GM19438 (cell line): Measurements from ENCODE around the gene MOB3B.
A peak's percentile ranks its signal among the peaks of the same experiment; 100 is the strongest.
"Not testable (repeated sequence)": the region's sequence is repeated elsewhere in the genome, so short reads cannot be mapped to it uniquely, and the experiment has no call there.

Experiments used
- ATAC-seq: cut with Tn5 transposase; IDR thresholded peaks from one replicate; pipeline ENCODE4 v1.9.1; 2021; ENCODE audit warnings: low read depth; ENCODE audit not compliant: unreplicated experiment

MOB3B gene

DNA sequence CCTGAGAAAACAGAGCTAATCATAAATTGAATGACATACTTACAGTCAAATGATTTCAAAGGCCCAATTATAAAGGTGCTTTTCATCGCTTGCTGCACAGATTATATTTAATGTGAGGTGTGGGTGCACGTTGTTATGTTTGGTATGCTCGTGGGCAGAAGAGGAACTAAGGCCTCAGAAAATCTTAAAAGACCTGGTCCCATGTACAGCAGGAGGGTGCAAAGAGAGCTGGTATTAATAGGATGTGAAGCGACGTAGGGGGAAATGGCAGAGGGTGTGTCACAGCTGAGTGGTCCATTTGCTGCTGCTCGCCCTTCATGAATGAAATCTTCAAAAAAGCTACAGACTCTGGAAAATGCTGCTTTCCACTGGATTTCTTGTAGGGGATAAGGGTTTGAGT lies 46.0 kb downstream of the MOB3B start:
- ATAC-seq = no peak

- no peak for ATAC-seq
These were observed 46.9 kb downstream of the MOB3B start for GRCh38 chr9:27482709-27483108.

GRCh38 chr9:27478322-27478721 lies 51.3 kb downstream of the MOB3B start:
- no peak for ATAC-seq

- no peak for ATAC-seq
These were observed 52.6 kb downstream of the MOB3B start for GRCh38 chr9:27476870-27477515.

GRCh38 chr9:27475057-27475595 lies 54.5 kb downstream of the MOB3B start:
- ATAC-seq = no peak

- ATAC-seq = no peak
These were observed 55.3 kb downstream of the MOB3B start for GRCh38 chr9:27474305-27474704.

DNA sequence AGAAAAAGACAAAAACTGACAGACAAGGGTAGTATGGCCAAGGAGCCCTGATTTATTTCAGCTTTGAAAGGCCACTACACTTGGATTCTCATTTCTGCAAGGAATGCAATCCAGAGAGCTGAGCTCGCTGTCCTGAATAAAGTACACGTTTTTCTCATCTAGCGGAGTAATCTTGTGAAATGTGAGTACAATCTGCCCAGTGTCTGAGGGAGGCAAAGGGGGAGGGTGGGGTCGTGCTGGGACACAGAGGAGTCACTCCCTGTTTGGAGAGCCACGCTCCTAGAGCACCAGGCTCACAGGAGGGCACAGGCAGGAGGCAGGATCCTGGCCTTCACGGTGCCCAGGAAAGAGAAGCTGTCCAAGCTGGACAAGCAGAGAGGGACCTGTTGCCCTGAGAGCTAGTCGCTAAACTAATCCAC lies 56.5 kb downstream of the MOB3B start:
- no peak for ATAC-seq

- ATAC-seq = no peak
These were observed 57.4 kb downstream of the MOB3B start for GRCh38 chr9:27472195-27472594.

GRCh38 chr9:27471789-27472188 lies 57.8 kb downstream of the MOB3B start:
- no peak for ATAC-seq

DNA sequence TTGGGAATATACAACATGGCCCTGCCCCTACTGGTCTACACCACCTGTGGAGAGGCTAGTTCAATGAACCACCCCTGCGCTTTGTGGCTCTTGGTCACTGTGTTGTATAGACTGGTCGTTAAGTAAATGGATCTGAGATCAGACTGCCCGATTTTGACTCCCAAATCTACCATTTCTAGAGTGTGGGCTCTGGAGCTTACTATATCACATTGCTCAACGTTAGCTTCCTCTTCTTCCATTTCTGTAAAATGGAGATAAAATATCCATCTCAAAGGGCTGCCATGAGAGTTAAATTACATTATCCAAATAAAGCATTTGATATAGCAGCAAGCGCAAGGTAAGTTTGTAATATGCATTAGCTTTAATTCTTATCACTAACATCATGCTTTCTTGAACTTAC lies 58.2 kb downstream of the MOB3B start:
- ATAC-seq = no peak

DNA sequence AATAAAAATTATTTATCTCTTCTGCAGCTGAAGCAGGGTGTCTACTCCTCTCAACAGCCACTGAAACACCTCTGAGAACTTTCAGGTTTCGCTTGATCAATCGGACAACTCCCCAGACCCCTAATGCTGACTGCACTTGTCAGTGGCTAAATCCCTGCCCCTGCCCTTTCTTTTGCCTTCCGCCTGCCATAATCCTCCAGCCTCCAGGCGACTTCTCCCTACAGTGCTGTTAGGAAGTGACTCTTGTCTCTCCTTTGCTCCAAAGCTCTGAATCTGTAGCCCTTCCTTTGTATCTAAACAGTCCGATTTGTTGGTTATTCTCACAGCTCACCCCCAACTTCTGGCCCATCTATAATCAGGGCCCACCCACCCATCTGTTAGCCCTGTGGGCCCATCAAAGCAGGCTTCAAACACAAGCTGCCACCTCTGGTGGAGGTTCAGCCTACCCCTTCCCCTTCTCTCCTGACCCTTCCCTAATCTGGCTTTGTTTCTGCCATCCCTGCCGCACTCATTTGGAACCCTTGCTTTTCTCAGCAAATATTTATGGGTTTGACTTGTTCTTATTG lies 59.2 kb downstream of the MOB3B start:
- no peak for ATAC-seq

GRCh38 chr9:27469550-27469949 lies 60.1 kb downstream of the MOB3B start:
- ATAC-seq = no peak

- ATAC-seq = no peak
These were observed 61.0 kb downstream of the MOB3B start for GRCh38 chr9:27468462-27469110.

DNA sequence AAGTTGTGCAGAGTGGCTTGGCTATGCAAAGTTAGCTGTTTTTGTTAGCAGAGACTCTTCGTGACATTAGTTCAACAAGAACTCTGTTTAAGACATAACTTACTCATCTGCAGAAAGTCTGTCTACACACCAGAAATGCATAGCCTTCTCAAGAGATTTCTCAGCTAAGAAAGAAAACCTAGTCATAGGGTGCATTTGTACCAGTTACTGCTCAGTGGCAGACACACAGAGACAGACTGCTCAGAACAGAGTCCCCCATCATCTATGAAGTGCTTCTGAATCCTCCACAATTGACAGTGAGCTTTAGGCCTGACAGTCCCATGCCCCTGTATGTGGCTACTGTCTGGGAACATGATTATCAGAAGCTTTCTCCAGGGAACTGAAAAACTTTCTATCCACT lies 61.6 kb downstream of the MOB3B start:
- ATAC-seq = no peak

DNA sequence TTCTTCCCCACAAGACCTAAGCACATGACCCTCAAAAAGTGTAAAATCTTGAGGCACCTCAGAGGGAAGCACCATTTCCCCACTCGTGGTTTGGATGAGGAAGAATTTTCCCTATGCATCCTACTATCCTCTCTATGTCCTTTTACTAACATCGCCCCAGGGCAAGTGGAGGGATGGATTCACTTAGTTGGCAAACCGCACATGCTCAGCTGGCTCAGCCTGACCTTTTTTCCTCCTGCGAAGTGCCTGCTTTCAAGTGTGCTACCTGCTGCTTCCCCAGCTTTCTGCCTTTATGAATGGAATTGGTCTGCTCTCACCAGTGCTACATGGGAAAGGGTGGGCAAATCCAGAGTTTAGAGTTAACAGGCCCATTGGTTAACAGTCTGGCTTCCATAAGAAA lies 62.1 kb downstream of the MOB3B start:
- no peak for ATAC-seq

GRCh38 chr9:27466516-27466915 lies 63.1 kb downstream of the MOB3B start:
- not testable (repeated sequence) for ATAC-seq

GRCh38 chr9:27464950-27465349 lies 64.7 kb downstream of the MOB3B start:
- not testable (repeated sequence) for ATAC-seq

DNA sequence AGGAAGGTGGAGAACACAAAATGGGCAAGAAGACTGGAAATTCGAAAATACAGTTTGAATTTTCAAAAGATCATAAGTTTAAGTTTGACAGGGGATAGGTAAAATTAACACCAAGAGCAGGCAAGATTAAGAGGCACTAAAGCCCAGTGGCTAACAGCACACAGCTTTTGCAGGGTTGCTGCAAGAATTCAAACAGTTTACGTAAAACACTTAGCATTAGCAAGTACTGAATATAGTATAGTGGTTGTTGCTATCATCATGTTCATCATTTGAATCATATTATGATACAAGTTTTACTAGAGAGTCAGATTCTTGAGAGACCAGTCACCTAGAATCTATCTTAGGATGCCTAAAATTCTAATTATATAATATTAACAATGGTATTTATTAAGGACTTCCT lies 66.8 kb downstream of the MOB3B start:
- no peak for ATAC-seq

DNA sequence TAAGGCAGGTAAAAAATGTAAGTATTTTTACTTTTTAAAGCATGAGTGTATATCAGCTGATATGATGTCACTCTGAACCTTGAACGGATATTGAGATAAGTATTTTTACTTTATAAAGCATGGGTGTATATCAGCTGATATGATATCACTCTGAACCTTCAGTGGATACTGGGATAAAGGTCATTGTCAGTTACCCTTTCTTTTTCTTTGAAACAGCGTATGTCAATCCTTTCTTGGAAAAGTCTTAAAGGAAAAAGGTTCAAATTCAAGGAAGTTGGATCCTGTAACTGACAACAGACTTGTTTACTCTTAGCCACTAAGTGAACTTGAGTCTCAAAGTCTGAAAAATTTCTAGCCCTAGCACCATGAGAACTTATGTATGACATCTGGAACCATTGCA lies 67.2 kb downstream of the MOB3B start:
- ATAC-seq = no peak

- peak; percentile 84 for ATAC-seq
These were observed 69.2 kb downstream of the MOB3B start for GRCh38 chr9:27460226-27461023.

DNA sequence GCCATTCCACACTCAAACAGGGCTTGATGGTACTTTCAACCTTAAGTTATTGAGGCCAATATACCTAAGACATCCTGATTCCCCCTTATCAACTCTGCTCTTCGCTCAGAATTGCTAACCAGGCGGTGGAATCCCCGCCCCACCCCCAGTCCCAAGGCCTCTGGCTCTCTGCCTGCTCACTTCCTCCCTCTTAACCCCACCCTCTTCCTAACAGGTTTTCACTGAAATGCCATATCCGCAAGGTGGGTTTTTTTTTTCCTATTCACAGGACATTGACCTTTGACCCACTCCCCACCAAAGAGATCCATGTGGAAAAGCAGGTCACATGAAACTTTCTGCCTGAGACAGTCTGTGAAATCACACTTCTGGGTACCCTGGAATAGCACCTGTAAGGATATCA lies 72.2 kb downstream of the MOB3B start:
- ATAC-seq = no peak
